DND-41 (cell line): ENCODE results near the gene PIK3AP1.

Experiments used
- ATAC-seq: fragments of 200-7000 bp; cut with Tn5 transposase; 3 replicates; pipeline ENCODE4 v1.9.1; 2021; ENCODE audit warnings: low read depth; ENCODE audit not compliant: insufficient read depth
- DNase-seq: peaks from one replicate; pipeline ENCODE4 v3.0.0-alpha.2; 2020
- H2AFZ ChIP-seq: 2 replicates; pipeline ENCODE4 v1.6.0; 2012; ENCODE audit warnings: low read depth, low read length
- H3K27ac ChIP-seq: 2 replicates; pipeline ENCODE4 v1.5.1; 2012; ENCODE audit warnings: low read length, inconsistent platforms
- H3K27me3 ChIP-seq: fragments of 200-600 bp; sonication (generic); 2 replicates; pipeline ENCODE4 v1.6.0; 2012; ENCODE audit warnings: low read length, mild to moderate bottlenecking, inconsistent platforms; ENCODE audit not compliant: insufficient read depth, poor library complexity
- H3K36me3 ChIP-seq: 2 replicates; pipeline ENCODE4 v1.5.1; 2012; ENCODE audit warnings: low read length, inconsistent platforms; ENCODE audit not compliant: insufficient read depth
- H3K4me1 ChIP-seq: 2 replicates; pipeline ENCODE4 v1.5.1; 2012; ENCODE audit warnings: mild to moderate bottlenecking, low read length; ENCODE audit not compliant: insufficient read depth
- H3K4me2 ChIP-seq: 2 replicates; pipeline ENCODE4 v1.6.0; 2012; ENCODE audit warnings: mild to moderate bottlenecking, moderate library complexity, low read length, inconsistent platforms; ENCODE audit not compliant: insufficient read depth
- H3K4me3 ChIP-seq, 2 experiments: fragments of 200-600 bp in 1 of 2; shearing (Covaris generic) in 1 of 2; 2 replicates each; pipeline ENCODE4 v1.5.1; 2012 to 2016; ENCODE audit warnings: inconsistent platforms in 2 of 2, low read length in 2 of 2, mild to moderate bottlenecking in 2 of 2, low read depth in 1 of 2, moderate library complexity in 1 of 2
- H3K79me2 ChIP-seq: 2 replicates; pipeline ENCODE4 v1.6.0; 2012; ENCODE audit warnings: low read length, inconsistent platforms; ENCODE audit not compliant: insufficient read depth
- H3K9ac ChIP-seq: 2 replicates; pipeline ENCODE4 v1.6.0; 2012; ENCODE audit warnings: low read depth, mild to moderate bottlenecking, inconsistent platforms, low read length, moderate library complexity
- H3K9me3 ChIP-seq: 2 replicates; pipeline ENCODE4 v1.5.1; 2012; ENCODE audit warnings: low read length, moderate library complexity, mild to moderate bottlenecking, inconsistent platforms; ENCODE audit not compliant: insufficient read depth, severe bottlenecking
- H4K20me1 ChIP-seq: 2 replicates; pipeline ENCODE4 v1.6.0; 2012; ENCODE audit warnings: low read length; ENCODE audit not compliant: insufficient read depth
- EZH2 ChIP-seq: IDR thresholded peaks from 3 replicates; pipeline ENCODE4 v1.6.1; 2012; ENCODE audit warnings: borderline replicate concordance, low read depth, mild to moderate bottlenecking, moderate library complexity, low read length, inconsistent platforms; ENCODE audit not compliant: severe bottlenecking
- TF ChIP-seq, protein P1 (sequence below): IDR thresholded peaks from 2 replicates; pipeline ENCODE4 v1.5.1; 2012; ENCODE audit warnings: borderline replicate concordance, low read length, moderate library complexity, mild to moderate bottlenecking; ENCODE audit not compliant: poor library complexity, severe bottlenecking; ENCODE audit errors: extremely low read depth

Gene PIK3AP1

GRCh38 chr10:96764425-96765060, 44.2 kb upstream of the PIK3AP1 start:
- TF ChIP-seq, protein P1, sequence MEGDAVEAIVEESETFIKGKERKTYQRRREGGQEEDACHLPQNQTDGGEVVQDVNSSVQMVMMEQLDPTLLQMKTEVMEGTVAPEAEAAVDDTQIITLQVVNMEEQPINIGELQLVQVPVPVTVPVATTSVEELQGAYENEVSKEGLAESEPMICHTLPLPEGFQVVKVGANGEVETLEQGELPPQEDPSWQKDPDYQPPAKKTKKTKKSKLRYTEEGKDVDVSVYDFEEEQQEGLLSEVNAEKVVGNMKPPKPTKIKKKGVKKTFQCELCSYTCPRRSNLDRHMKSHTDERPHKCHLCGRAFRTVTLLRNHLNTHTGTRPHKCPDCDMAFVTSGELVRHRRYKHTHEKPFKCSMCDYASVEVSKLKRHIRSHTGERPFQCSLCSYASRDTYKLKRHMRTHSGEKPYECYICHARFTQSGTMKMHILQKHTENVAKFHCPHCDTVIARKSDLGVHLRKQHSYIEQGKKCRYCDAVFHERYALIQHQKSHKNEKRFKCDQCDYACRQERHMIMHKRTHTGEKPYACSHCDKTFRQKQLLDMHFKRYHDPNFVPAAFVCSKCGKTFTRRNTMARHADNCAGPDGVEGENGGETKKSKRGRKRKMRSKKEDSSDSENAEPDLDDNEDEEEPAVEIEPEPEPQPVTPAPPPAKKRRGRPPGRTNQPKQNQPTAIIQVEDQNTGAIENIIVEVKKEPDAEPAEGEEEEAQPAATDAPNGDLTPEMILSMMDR, result no peak
- no peak for TF ChIP-seq EZH2
- Histone ChIP-seq H3K27me3 (no peaks in the 10 kb centered on the region), H3K36me3 (no peaks in the 10 kb centered on the region), H3K9ac (no peak overlapping the region), H3K4me3 (no peak overlapping the region), H3K9me3 (no peaks in the 10 kb centered on the region), H3K27ac (no peak overlapping the region), H4K20me1 (no peaks in the 10 kb centered on the region), H3K4me2 (no peak overlapping the region), H3K79me2 (no peaks in the 10 kb centered on the region), H2AFZ (no peak overlapping the region), H3K4me1 (no peaks in the 10 kb centered on the region)
- ATAC-seq, result no peak
- DNase-seq, result no peak

DNA sequence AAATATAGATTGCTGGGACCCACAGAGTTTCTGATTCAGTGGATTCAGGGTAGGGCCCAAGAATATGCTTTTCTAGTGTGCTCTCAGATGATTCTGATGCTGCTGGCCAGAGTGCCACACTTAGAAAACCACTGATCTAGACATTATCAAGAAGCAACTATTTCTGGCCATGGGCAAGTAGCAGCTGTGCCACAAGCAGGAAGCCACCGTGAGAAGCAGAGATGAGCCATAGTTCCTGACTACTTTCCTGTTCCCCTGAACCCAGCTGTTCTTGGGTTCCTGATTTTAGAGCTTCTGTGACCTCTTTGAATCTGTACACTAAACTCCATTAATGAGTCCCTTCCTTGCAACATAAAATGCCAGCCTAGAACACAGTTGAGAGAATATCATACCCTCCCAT, 38.1 kb upstream of the PIK3AP1 start:
- H2AFZ ChIP-seq, result no peak overlapping the region
- H4K20me1 ChIP-seq, result peaks cover 2% of the 10 kb centered on the region; the same call in 1 of the 2 replicates
- ATAC-seq (peak; percentile 54; the same call in 2 of the 3 replicates), DNase-seq (peak; percentile 9)
- H3K79me2 ChIP-seq, result no peaks in the 10 kb centered on the region
- TF ChIP-seq, protein P1, result no peak
- TF ChIP-seq EZH2, result no peak
- H3K4me1 ChIP-seq, result no peaks in the 10 kb centered on the region
- H3K4me3 ChIP-seq, result no peak overlapping the region
- H3K9me3 ChIP-seq, result no peaks in the 10 kb centered on the region
- H3K36me3 ChIP-seq, result no peaks in the 10 kb centered on the region
- no peak overlapping the region for H3K4me2 ChIP-seq
- H3K27ac ChIP-seq, result no peak overlapping the region
- H3K27me3 ChIP-seq, result no peaks in the 10 kb centered on the region
- no peak overlapping the region for H3K9ac ChIP-seq

- Histone ChIP-seq H3K79me2 (no peaks in the 10 kb centered on the region), H3K27me3 (no peaks in the 10 kb centered on the region), H3K9ac (no peak overlapping the region), H3K36me3 (no peaks in the 10 kb centered on the region), H3K27ac (no peak overlapping the region), H3K4me3 (no peak overlapping the region), H3K4me1 (no peaks in the 10 kb centered on the region), H3K4me2 (no peak overlapping the region), H2AFZ (no peak overlapping the region), H3K9me3 (no peaks in the 10 kb centered on the region), H4K20me1 (peaks cover 2% of the 10 kb centered on the region; the same call in 1 of the 2 replicates)
- TF ChIP-seq, protein P1, result no peak
- TF ChIP-seq EZH2, result no peak
- ATAC-seq (no peak), DNase-seq (no peak)
Observed at GRCh38 chr10:96756111-96756903, 36.0 kb upstream of the PIK3AP1 start.
